Endothelial cell of umbilical vein (primary cell): ENCODE results near the gene PRKAR1A. TPM values are rescaled to one million over a fixed set of nuclear protein-coding genes. Genes with fewer than 3 reads are reported as not detected.

Source experiments
- BruUV-seq: library from RNA; stranded (reverse); fragments of 400-500 nt; replicated peaks from 2 replicates; lab custom pipeline; 2021; lab: Mats Ljungman, UMichigan
- CTCF ChIA-PET: fragments of 300-600, 350-600 bp; sonication (Branson Sonifier 250); formaldehyde crosslinking; loops from one replicate; lab custom pipeline; 2021; ENCODE audit warnings: antibody characterized with exemption, inconsistent platforms; lab: Charles Lee
- POLR2A ChIA-PET: fragments of 300-600, 350-600 bp; sonication (Branson Sonifier 250); formaldehyde crosslinking; loops from one replicate; lab custom pipeline; 2021; ENCODE audit warnings: antibody characterized with exemption, inconsistent platforms; lab: Charles Lee
- DNase-seq: peaks from one replicate; pipeline ENCODE4 v3.0.0-alpha.2; 2011; ENCODE audit warnings: low read depth, low spot score
- FAIRE-seq: peaks from 2 replicates; lab custom pipeline; 2011; peaks lifted over from hg19 to GRCh38; lab: Jason Lieb, UNC
- H2AFZ ChIP-seq: 2 replicates; pipeline ENCODE4 v1.6.0; 2012; ENCODE audit warnings: low read depth, low read length, control low read depth, inconsistent platforms
- H3K27ac ChIP-seq: 2 replicates; pipeline ENCODE4 v1.5.1; 2011; ENCODE audit warnings: low read depth, mild to moderate bottlenecking, control low read depth, low read length, moderate library complexity; ENCODE audit not compliant: insufficient read depth
- H3K27me3 ChIP-seq, 2 experiments: 2 replicates each; pipeline versions ENCODE4 v1.6.0 to v1.6.1; 2011; ENCODE audit warnings: low read length in 2 of 2, mixed read lengths in 1 of 2; ENCODE audit not compliant: control insufficient read depth in 2 of 2, insufficient read depth in 2 of 2
- H3K36me3 ChIP-seq, 2 experiments: 2 replicates in 1 of 2; 3 replicates in 1 of 2; pipeline ENCODE4 v1.5.1; 2011; ENCODE audit warnings: low read length in 2 of 2, mild to moderate bottlenecking in 1 of 2, moderate library complexity in 1 of 2; ENCODE audit not compliant: control insufficient read depth in 2 of 2, insufficient read depth in 2 of 2; ENCODE audit errors: extremely low read depth in 1 of 2
- H3K4me1 ChIP-seq: 3 replicates; pipeline ENCODE4 v1.5.1; 2011; ENCODE audit warnings: mild to moderate bottlenecking, low read length; ENCODE audit not compliant: control insufficient read depth, insufficient read depth; ENCODE audit errors: extremely low read depth
- H3K4me2 ChIP-seq: 2 replicates; pipeline ENCODE4 v1.6.1; 2011; ENCODE audit warnings: low read length, control low read depth, mixed read lengths; ENCODE audit not compliant: insufficient read depth
- H3K4me3 ChIP-seq, 3 experiments: fragments of 200-600 bp in 1 of 3; sonication (generic), shearing (Covaris generic) in 1 of 3; replicated peaks in 1 of 3; 2 replicates each; pipeline ENCODE4 v1.5.1; 2011 to 2016; ENCODE audit warnings: control low read depth in 3 of 3, low read length in 3 of 3, mild to moderate bottlenecking in 2 of 3, inconsistent platforms in 1 of 3, low read depth in 1 of 3, moderate library complexity in 1 of 3; ENCODE audit not compliant: insufficient read depth in 1 of 3
- H3K79me2 ChIP-seq: 2 replicates; pipeline ENCODE4 v1.6.0; 2012; ENCODE audit warnings: low read length, inconsistent platforms; ENCODE audit not compliant: control insufficient read depth, insufficient read depth
- H3K9ac ChIP-seq: replicated peaks from 2 replicates; pipeline ENCODE3; 2011; ENCODE audit warnings: low read length, control low read depth; ENCODE audit not compliant: insufficient read depth; ENCODE audit errors: extremely low read depth
- H3K9me1 ChIP-seq: replicated peaks from 3 replicates; pipeline ENCODE4 v1.6.0; 2011; ENCODE audit warnings: mild to moderate bottlenecking, low read length; ENCODE audit not compliant: control insufficient read depth, insufficient read depth; ENCODE audit errors: extremely low read depth
- H3K9me3 ChIP-seq: replicated peaks from 2 replicates; pipeline ENCODE4 v1.5.1; 2012; ENCODE audit warnings: low read length, inconsistent platforms; ENCODE audit not compliant: control insufficient read depth, insufficient read depth
- H4K20me1 ChIP-seq: replicated peaks from 2 replicates; pipeline ENCODE3; 2011; ENCODE audit warnings: mild to moderate bottlenecking, low read length; ENCODE audit not compliant: control insufficient read depth, insufficient read depth; ENCODE audit errors: extremely low read depth
- CTCF ChIP-seq, 2 donors: IDR thresholded peaks; 1 replicate in 1 of 2; 2 replicates in 1 of 2; pipeline ENCODE4 v1.5.1; 2011; ENCODE audit warnings: low read length in 2 of 2, mild to moderate bottlenecking in 2 of 2, moderate library complexity in 2 of 2, control low read depth in 1 of 2, inconsistent platforms in 1 of 2, low read depth in 1 of 2; ENCODE audit not compliant: insufficient read depth in 1 of 2; ENCODE audit errors: extremely low read depth in 1 of 2
- EZH2 ChIP-seq: IDR thresholded peaks from 2 replicates; pipeline ENCODE4 v1.6.1; 2012; ENCODE audit warnings: borderline replicate concordance, low read depth, mild to moderate bottlenecking, moderate library complexity, low read length, inconsistent platforms; ENCODE audit not compliant: severe bottlenecking
- FOS ChIP-seq: IDR thresholded peaks from 2 replicates; pipeline ENCODE4 v1.6.1; 2011; ENCODE audit warnings: mild to moderate bottlenecking, low read length, moderate library complexity, borderline replicate concordance; ENCODE audit not compliant: insufficient read depth
- GATA2 ChIP-seq: IDR thresholded peaks from 2 replicates; pipeline ENCODE4 v1.7.0; 2011; ENCODE audit warnings: low read depth, mild to moderate bottlenecking, moderate library complexity, mixed read lengths, low read length; ENCODE audit not compliant: insufficient read length, insufficient read depth
- JUN ChIP-seq: IDR thresholded peaks from 2 replicates; pipeline ENCODE4 v1.6.1; 2011; ENCODE audit warnings: borderline replicate concordance, low read depth; ENCODE audit not compliant: insufficient read length, insufficient read depth
- MAX ChIP-seq: IDR thresholded peaks from 2 replicates; pipeline ENCODE4 v1.6.1; 2011; ENCODE audit not compliant: insufficient read depth, insufficient read length
- MYC ChIP-seq: IDR thresholded peaks from one replicate; pipeline ENCODE4 v1.6.1; 2011; ENCODE audit warnings: mild to moderate bottlenecking, low read depth, low read length
- POLR2A ChIP-seq: IDR thresholded peaks from 2 replicates; pipeline ENCODE4 v1.6.1; 2012; ENCODE audit warnings: low read depth, mild to moderate bottlenecking, control low read depth, low read length
- POLR2AphosphoS5 ChIP-seq: IDR thresholded peaks from 2 replicates; pipeline ENCODE4 v1.6.1; 2012; ENCODE audit warnings: low read depth, mild to moderate bottlenecking, control low read depth, low read length, moderate library complexity; ENCODE audit not compliant: insufficient read depth
- dilution Hi-C: fragments of 300-500 bp; cut with MboI; formaldehyde crosslinking; loops from one replicate; pipeline ENCODE4 v1.15.0; 2019; ENCODE audit warnings: low sequenced_read_pairs; ENCODE audit not compliant: extremely low pct_ligation_motif_present
- intact Hi-C: fragments of 100-400 bp; cut with micrococcal nuclease; formaldehyde crosslinking; loops from one replicate; pipeline ENCODE4 v1.10.0; 2022
- polyA plus RNA-seq, 4 experiments: library from polyadenylated mRNA; depleted of rRNA in 3 of 4; stranded (reverse) in 3 of 4; unstranded in 1 of 4; fragments of >200 nt; gene quantifications; 2 replicates each; pipeline versions ENCODE4 v1.2.1 to v1.2.3, GENCODE V29; 2011 to 2012; ENCODE audit warnings: missing spikeins in 1 of 4
- total RNA-seq: library from RNA; stranded (reverse); gene quantifications from 2 replicates; pipeline ENCODE4 v1.2.3, GENCODE V29; 2021

PRKAR1A gene
- total and polyA plus RNA-seq, 2 donors (not counting 3 experiments of a cell fraction or from before 2014, with no cell fraction given) = 92.0 to 257 TPM

GRCh38 chr17:68484458-68484857 lies 27.8 kb upstream of the PRKAR1A start:
- Histone ChIP-seq H3K9me1 (no peaks in the 10 kb centered on the region), H3K9me3 (no peaks in the 10 kb centered on the region), H3K36me3 (no peaks in the 10 kb centered on the region), H3K4me2 (no peak overlapping the region), H3K27ac (no peak overlapping the region), H3K4me1 (no peaks in the 10 kb centered on the region), H3K79me2 (no peaks in the 10 kb centered on the region), H2AFZ (no peak overlapping the region), H3K9ac (no peak overlapping the region), H3K4me3 (no peak overlapping the region), H4K20me1 (no peaks in the 10 kb centered on the region), H3K27me3 (peaks cover 18 to 27% of the 10 kb centered on the region in 2 experiments)
- BruUV-seq = no TSS peak
- intact Hi-C loops (no loop called here), dilution Hi-C loops (no loop called here)
- ChIA-PET CTCF (interaction anchor here (1.0 kb wide), 1 partner anchor 14 kb away, joined by 3 read pairs; no protein-coding TSS in a partner anchor), POLR2A (no interaction called here)
- no peak for FAIRE-seq
- DNase-seq = no peak
- TF ChIP-seq EZH2 (no peak), POLR2AphosphoS5 (no peak), CTCF (IDR thresholded peaks at IDR 0.05; ENCODE audit: extremely low read depth in 1 of 2, insufficient read depth in 1 of 2, low read depth in 1 of 2, low read length in 2 of 2) (no peak), POLR2A (no peak), JUN (no peak), MAX (no peak), MYC (no peak), GATA2 (no peak), FOS (no peak)
